HG02623 (cell line): ENCODE results near the gene SLC39A2.

Experiments
- ATAC-seq: cut with Tn5 transposase; IDR thresholded peaks from one replicate; pipeline ENCODE4 v1.9.1; 2021; ENCODE audit warnings: moderate library complexity; ENCODE audit not compliant: unreplicated experiment

The SLC39A2 gene

GRCh38 chr14:21043387-21043973, 44.4 kb downstream of the SLC39A2 start:
- ATAC-seq = no peak

DNA sequence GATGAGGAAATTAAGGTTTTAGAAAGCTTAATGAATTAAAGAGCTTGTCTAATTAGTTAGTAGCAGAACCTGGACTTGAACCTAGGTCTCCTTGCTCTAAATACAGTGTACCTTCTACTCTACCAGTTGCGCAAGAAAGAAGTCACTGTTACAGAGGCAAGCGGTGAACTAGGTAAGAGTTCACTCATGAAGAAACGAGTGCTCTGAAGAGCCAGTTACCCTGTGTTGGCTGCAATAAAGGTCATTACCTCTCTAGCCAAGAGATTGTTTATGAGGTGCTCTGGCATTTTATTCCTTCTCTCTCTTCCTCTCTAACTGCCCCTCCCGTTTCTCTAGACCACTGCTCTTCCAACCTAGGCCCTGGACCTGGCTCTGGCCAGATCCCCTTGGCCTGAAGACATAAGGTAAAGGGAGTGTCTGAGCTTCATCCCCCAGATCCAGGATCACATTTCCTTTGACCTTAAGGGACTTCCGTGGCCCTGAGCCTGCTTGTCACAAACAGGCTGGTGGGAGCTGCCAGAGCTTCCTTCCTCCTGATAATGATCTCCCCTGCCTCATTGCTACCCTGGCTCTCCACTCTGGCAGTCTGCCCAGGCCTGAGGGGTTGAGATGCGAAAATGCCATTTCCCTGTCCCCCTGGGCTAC, 45.0 kb downstream of the SLC39A2 start:
- ATAC-seq = no peak

DNA sequence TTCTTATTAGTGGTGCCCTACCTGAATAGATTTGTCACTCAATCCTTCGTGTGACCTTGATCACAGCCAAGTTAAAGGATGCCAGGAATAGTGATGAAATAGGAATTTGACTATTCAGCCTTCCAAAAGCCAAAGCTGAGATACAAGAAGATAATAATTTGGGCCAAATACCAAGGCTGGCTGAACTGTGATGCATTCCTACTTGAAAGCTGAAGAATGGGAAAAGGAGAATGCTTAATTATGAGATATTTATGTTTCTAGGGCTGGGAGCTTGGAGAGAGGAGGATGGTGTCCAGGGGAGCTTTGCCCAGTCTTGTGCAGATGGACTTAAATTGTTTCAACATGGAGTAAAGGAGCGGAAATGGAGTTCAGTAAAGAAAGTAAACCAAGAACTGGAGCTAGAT, 48.3 kb downstream of the SLC39A2 start:
- ATAC-seq = no peak

GRCh38 chr14:21048638-21049037, 49.5 kb downstream of the SLC39A2 start:
- no peak for ATAC-seq

DNA sequence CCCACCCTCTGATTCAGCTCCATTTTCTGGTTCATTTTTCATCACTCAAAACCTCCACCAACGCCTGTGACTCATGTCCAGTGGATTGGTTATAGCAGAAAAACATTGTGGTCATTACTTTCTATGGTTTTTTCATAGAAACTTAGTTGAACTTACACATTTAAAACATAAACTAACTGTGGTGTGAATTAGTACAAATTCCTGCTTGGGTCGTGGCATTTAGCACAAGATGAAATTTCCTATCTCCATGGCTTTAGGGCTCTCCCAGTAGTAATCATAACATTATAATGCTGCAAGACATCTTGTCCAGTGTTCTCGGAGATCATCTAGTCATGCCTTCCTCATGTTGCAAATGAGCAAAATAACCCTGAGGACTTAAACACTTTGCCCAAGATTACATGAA, 50.2 kb downstream of the SLC39A2 start:
- ATAC-seq = no peak

DNA sequence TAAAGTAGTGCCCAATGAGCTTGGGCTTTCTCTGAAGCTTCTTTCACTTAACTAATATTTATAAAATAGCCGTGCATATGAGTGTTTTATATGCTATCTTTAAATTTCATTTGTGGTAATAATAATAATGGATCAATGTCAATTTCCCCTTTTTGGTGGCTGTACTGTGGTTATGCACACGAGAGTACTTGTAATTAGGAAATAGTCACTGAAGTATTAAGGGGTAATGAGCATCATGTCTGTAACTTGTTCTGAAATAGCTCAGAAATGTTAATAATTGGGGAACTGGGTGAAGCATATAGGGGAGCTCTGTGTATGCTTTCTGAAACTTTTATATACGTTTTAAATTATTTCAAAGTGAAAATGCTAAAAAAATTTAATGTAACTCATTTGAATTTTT, 51.5 kb downstream of the SLC39A2 start:
- no peak for ATAC-seq
